Upper lobe of right lung (tissue), 1 donor: ENCODE results near the gene PTPN7. TPM values are rescaled to one million over a fixed set of nuclear protein-coding genes. Genes with fewer than 3 reads are reported as not detected.
"Not testable (repeated sequence)": the region's sequence is repeated elsewhere in the genome, so short reads cannot be mapped to it uniquely, and the experiment has no call there.

Experiments
- ATAC-seq: fragments of 200-7000 bp; cut with Tn5 transposase; one replicate; pipeline ENCODE4 v1.9.1; 2020; ENCODE audit warnings: mild to moderate bottlenecking, moderate library complexity
- DNase-seq: peaks from one replicate; pipeline ENCODE4 v3.0.0-alpha.2; 2020
- H3K27ac ChIP-seq: fragments of 200-600 bp; one replicate; pipeline ENCODE4 v1.8.0; 2022
- H3K27me3 ChIP-seq: fragments of 200-600 bp; one replicate; pipeline ENCODE4 v1.8.0; 2022; ENCODE audit warnings: mild to moderate bottlenecking
- H3K36me3 ChIP-seq: fragments of 200-600 bp; one replicate; pipeline ENCODE4 v1.8.0; 2022
- H3K4me1 ChIP-seq: fragments of 200-600 bp; one replicate; pipeline ENCODE4 v1.8.0; 2022
- H3K4me3 ChIP-seq: fragments of 200-600 bp; one replicate; pipeline ENCODE4 v1.8.0; 2022; ENCODE audit warnings: mild to moderate bottlenecking
- H3K9me3 ChIP-seq: fragments of 200-600 bp; one replicate; pipeline ENCODE4 v1.8.0; 2022
- CTCF ChIP-seq: fragments of 200-600 bp; IDR thresholded peaks from one replicate; pipeline ENCODE4 v1.8.0; 2022; ENCODE audit warnings: antibody characterized with exemption
- intact Hi-C: fragments of 100-400 bp; cut with DNase I; formaldehyde crosslinking; loops from one replicate; pipeline ENCODE4 v1.11.0; 2022
- total RNA-seq: library from RNA; stranded (reverse); fragmentation: NEBNext Ultra II Directional; extraction: Animal tissue kit (Norgen Biotek cat#: 25700); gene quantifications from one replicate; pipeline ENCODE4 v1.2.1, GENCODE V29; 2021
- donor health status: DM: no; HTN: yes; CAD: no; lungs with severe emphysema.

Gene PTPN7
- total RNA-seq, 1 donor from 2014 or later, result 7.3 TPM

- intact Hi-C loops, result no loop called here
- H3K27me3 ChIP-seq, result no peaks in the 10 kb centered on the region
- H3K4me1 ChIP-seq, result peaks cover 3% of the 10 kb centered on the region
- peak; percentile 51 for DNase-seq
- no peaks in the 10 kb centered on the region for H3K9me3 ChIP-seq
- no peak overlapping the region for H3K4me3 ChIP-seq
- H3K27ac ChIP-seq, result no peak overlapping the region
- TF ChIP-seq CTCF, result no peak
- no peaks in the 10 kb centered on the region for H3K36me3 ChIP-seq
- no peak for ATAC-seq
These were observed 11.1 kb upstream of the PTPN7 start for GRCh38 chr1:202171292-202172014.

- DNase-seq (no peak), ATAC-seq (no peak)
- H3K36me3 ChIP-seq, result no peaks in the 10 kb centered on the region
- no peaks in the 10 kb centered on the region for H3K9me3 ChIP-seq
- H3K4me1 ChIP-seq, result peaks cover 3% of the 10 kb centered on the region
- H3K4me3 ChIP-seq, result no peak overlapping the region
- intact Hi-C loops, result no loop called here
- H3K27ac ChIP-seq, result no peak overlapping the region
- H3K27me3 ChIP-seq, result no peaks in the 10 kb centered on the region
- no peak for TF ChIP-seq CTCF
These were observed 10.3 kb upstream of the PTPN7 start for GRCh38 chr1:202170726-202171125.

GRCh38 chr1:202168861-202169260, 8.5 kb upstream of the PTPN7 start:
- no peak overlapping the region for H3K4me3 ChIP-seq
- DNase-seq (peak; percentile 53), ATAC-seq (no peak)
- peaks cover 3% of the 10 kb centered on the region for H3K4me1 ChIP-seq
- H3K9me3 ChIP-seq, result no peaks in the 10 kb centered on the region
- no peak overlapping the region for H3K27ac ChIP-seq
- H3K27me3 ChIP-seq, result no peaks in the 10 kb centered on the region
- intact Hi-C loops, result no loop called here
- TF ChIP-seq CTCF, result no peak
- no peaks in the 10 kb centered on the region for H3K36me3 ChIP-seq

GRCh38 chr1:202167708-202168415, 7.5 kb upstream of the PTPN7 start:
- H3K4me3 ChIP-seq, result no peak overlapping the region
- intact Hi-C loops, result no loop called here
- H3K4me1 ChIP-seq, result peaks cover 7% of the 10 kb centered on the region
- no peaks in the 10 kb centered on the region for H3K36me3 ChIP-seq
- peak; percentile 14 for ATAC-seq
- H3K27me3 ChIP-seq, result no peaks in the 10 kb centered on the region
- TF ChIP-seq CTCF, result no peak
- no peaks in the 10 kb centered on the region for H3K9me3 ChIP-seq
- peak; percentile 68 for DNase-seq
- H3K27ac ChIP-seq, result no peak overlapping the region

GRCh38 chr1:202167054-202167453, 6.7 kb upstream of the PTPN7 start:
- H3K36me3 ChIP-seq, ATAC-seq, DNase-seq, H3K27me3 ChIP-seq, H3K9me3 ChIP-seq, intact Hi-C loops, H3K27ac ChIP-seq, H3K4me1 ChIP-seq: not testable (repeated sequence)
- peak overlapping the region; percentile 14 for H3K4me3 ChIP-seq
